ENCODE data around the gene WDR93.

The WDR93 gene

GRCh38 chr15:89749054-89749453 lies 58.4 kb downstream of the WDR93 start:
- POLR2A ChIA-PET (ENCODE audit: low non-redundant PET): no interaction called here
- no peak overlapping the region for H3K27ac ChIP-seq
- TF ChIP-seq CTCF (conservative IDR thresholded peaks at IDR 0.05; ENCODE audit: low read depth): no peak
- CTCF ChIA-PET: interaction anchor here (0.6 to 1.5 kb wide), 5 partner anchors 9 to 126 kb away, joined by 3 to 4 read pairs (median 3); no protein-coding TSS in a partner anchor
- no peak for DNase-seq (ENCODE audit: low spot score)

GRCh38 chr15:89749526-89749925 lies 58.9 kb downstream of the WDR93 start:
- no peak overlapping the region for H3K27ac ChIP-seq
- ChIA-PET CTCF (interaction anchor here (0.6 to 1.5 kb wide), 6 partner anchors 9 to 125 kb away, joined by 3 to 7 read pairs (median 3); no protein-coding TSS in a partner anchor), POLR2A (ENCODE audit: low non-redundant PET) (no interaction called here)
- no peak for DNase-seq (ENCODE audit: low spot score)
- TF ChIP-seq CTCF (conservative IDR thresholded peaks at IDR 0.05; ENCODE audit: low read depth): no peak

GRCh38 chr15:89749951-89750559 lies 59.4 kb downstream of the WDR93 start:
- no peak for TF ChIP-seq CTCF (conservative IDR thresholded peaks at IDR 0.05; ENCODE audit: low read depth)

GRCh38 chr15:89750560-89751542 lies 60.2 kb downstream of the WDR93 start, which contains the start of gene MESP1:
Gene MESP1 (minus strand): TSS chr15:89751249. CDS start chr15:89751231, 18 bp downstream.
- H3K27ac ChIP-seq: peak within 1 kb of the TSS; percentile 69
- POLR2A ChIA-PET (ENCODE audit: low non-redundant PET): interaction anchor here (0.9 kb wide), 1 partner anchor 143 kb away, joined by 4 read pairs; the partner anchor contains the start of gene AP3S2
- peak; percentile 94 for DNase-seq (ENCODE audit: low spot score)
- CTCF ChIA-PET: interaction anchor here (0.6 to 2.2 kb wide), 12 partner anchors 10 to 565 kb away, joined by 3 to 9 read pairs (median 3); partner anchors contain the start of gene MESP2
- peak; percentile 88 for TF ChIP-seq CTCF (conservative IDR thresholded peaks at IDR 0.05; ENCODE audit: low read depth)

More at GRCh38 chr15:89749951-89750559, 59.4 kb downstream of the WDR93 start:
- DNase-seq (ENCODE audit: low spot score): no peak
- CTCF ChIA-PET: interaction anchor here (0.6 to 2.2 kb wide), 7 partner anchors 10 to 125 kb away, joined by 3 to 9 read pairs (median 4); partner anchors contain the start of gene MESP2
- POLR2A ChIA-PET (ENCODE audit: low non-redundant PET): no interaction called here
- peak overlapping the region; percentile 69 for H3K27ac ChIP-seq

GRCh38 chr15:89751748-89752147 lies 61.1 kb downstream of the WDR93 start:
- CTCF ChIA-PET: interaction anchor here (0.9 to 2.2 kb wide), 4 partner anchors 9 to 136 kb away, joined by 3 to 9 read pairs (median 6); no protein-coding TSS in a partner anchor
- no peak for TF ChIP-seq CTCF (conservative IDR thresholded peaks at IDR 0.05; ENCODE audit: low read depth)
- H3K27ac ChIP-seq: no peak overlapping the region
- DNase-seq (ENCODE audit: low spot score): peak; percentile 34
- POLR2A ChIA-PET (ENCODE audit: low non-redundant PET): interaction anchor here (0.9 kb wide), 1 partner anchor 142 kb away, joined by 4 read pairs; the partner anchor contains the start of gene AP3S2

- DNase-seq (ENCODE audit: low spot score): no peak
- POLR2A ChIA-PET (ENCODE audit: low non-redundant PET): interaction anchor here (0.6 kb wide), 1 partner anchor 19 kb away, joined by 4 read pairs; no protein-coding TSS in a partner anchor
- TF ChIP-seq CTCF (conservative IDR thresholded peaks at IDR 0.05; ENCODE audit: low read depth): no peak
- no peak overlapping the region for H3K27ac ChIP-seq
- CTCF ChIA-PET: interaction anchor here (0.9 kb wide), 1 partner anchor 124 kb away, joined by 4 read pairs; no protein-coding TSS in a partner anchor
Observed at GRCh38 chr15:89753855-89754254, 63.2 kb downstream of the WDR93 start.
